ENCODE data around the gene PI16.

The PI16 gene

GRCh38 chr6:36973190-36973589, 18.7 kb downstream of the PI16 start:
- H3K9me3 Mint-ChIP-seq, result no peaks in the 10 kb centered on the region
- no peaks in the 10 kb centered on the region for H3K4me1 Mint-ChIP-seq
- H3K27me3 Mint-ChIP-seq, result no peaks in the 10 kb centered on the region
- DNase-seq (ENCODE audit: low spot score in 2 of 2) (no peak), ATAC-seq (replicated peaks; ENCODE audit: extremely low read depth, poor library complexity, severe bottlenecking) (no peak)
- H3K27ac Mint-ChIP-seq (ENCODE audit: low read depth), result no peak overlapping the region
- no peak overlapping the region for H3K4me3 Mint-ChIP-seq
- H3K36me3 Mint-ChIP-seq (ENCODE audit: insufficient read depth), result peaks cover 76% of the 10 kb centered on the region

DNA sequence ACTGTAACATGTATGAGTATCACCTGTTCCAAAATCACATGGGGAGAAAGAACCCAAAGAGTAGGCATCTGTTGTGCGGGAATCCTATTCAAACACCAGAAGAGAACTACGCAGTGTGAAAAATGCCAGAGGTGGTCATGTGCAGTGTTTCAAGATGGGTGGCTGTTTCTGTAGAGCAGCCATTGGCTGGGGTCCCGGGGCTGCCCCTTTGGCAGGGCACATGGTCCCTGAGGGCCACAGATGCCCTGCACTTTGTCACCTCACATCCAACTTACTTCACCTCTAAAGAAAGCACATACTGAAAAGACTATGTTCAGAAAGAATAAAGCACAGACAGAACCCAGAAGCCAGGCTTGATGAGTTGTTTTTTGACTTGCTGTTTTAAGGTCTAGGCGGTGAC, 19.1 kb downstream of the PI16 start:
- Mint-ChIP-seq H3K27ac (ENCODE audit: low read depth) (no peak overlapping the region), H3K9me3 (no peaks in the 10 kb centered on the region), H3K4me3 (no peak overlapping the region), H3K27me3 (no peaks in the 10 kb centered on the region), H3K4me1 (no peaks in the 10 kb centered on the region), H3K36me3 (ENCODE audit: insufficient read depth) (peaks cover 76% of the 10 kb centered on the region)
- ATAC-seq (replicated peaks; ENCODE audit: extremely low read depth, poor library complexity, severe bottlenecking), result no peak
- DNase-seq (ENCODE audit: low spot score in 2 of 2), result no peak

DNA sequence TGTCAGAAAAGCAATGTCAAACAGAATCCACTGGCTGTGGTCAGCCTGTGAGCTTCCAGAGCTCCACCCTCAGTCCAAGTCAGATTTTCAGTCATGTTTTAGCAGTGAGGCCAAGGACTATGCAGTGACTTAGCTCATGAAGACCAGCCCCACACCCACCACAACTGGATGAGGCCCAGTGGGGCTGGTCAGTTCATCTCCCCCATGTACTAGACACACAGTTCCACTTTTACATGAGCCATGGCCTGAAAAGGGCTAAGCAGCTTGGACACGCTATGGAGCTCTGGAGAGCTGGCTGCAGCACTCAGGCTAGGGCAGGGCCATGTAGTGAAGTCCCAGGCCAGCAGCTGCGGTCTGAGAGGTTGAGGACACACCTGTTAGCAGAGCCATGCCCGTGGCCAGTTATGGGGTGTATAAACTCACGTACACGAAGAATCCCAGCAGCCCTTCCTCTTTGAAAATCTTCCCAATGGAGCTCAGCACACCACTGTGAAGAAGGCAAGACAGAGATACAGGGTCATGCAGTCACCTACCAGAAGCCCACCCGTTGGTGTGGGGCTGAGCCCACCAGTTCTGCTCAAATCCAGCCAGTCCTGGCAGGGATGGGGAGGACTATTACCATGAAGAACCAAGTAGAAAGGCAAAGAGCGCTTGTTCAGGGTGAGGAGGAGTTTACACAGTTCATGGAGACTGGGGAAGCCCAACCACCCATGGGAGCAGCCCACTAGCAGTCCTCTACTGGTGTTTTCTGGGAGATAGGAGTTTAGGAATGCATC, 20.9 kb downstream of the PI16 start:
- ATAC-seq (replicated peaks; ENCODE audit: extremely low read depth, poor library complexity, severe bottlenecking), result no peak
- peaks cover 12% of the 10 kb centered on the region for H3K4me1 Mint-ChIP-seq
- no peak for DNase-seq (ENCODE audit: low spot score in 2 of 2)
- no peaks in the 10 kb centered on the region for H3K9me3 Mint-ChIP-seq
- H3K36me3 Mint-ChIP-seq (ENCODE audit: insufficient read depth), result peaks cover 79% of the 10 kb centered on the region
- no peak overlapping the region for H3K4me3 Mint-ChIP-seq
- H3K27ac Mint-ChIP-seq (ENCODE audit: low read depth), result no peak overlapping the region
- no peaks in the 10 kb centered on the region for H3K27me3 Mint-ChIP-seq

DNA sequence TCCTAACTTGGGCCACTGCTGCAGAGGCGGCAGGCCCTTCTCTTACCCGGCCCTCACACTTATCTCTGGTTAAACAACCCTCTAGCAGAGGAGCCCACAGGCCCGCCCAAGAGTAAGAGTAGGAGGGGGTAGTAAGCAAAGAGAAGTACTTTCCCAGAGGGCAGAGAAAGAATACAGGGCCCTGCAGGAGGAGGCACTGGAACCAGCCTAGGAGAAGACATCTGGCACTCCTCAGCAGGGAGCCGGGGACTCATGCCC, 21.4 kb downstream of the PI16 start:
- Mint-ChIP-seq H3K27ac (ENCODE audit: low read depth) (no peak overlapping the region), H3K27me3 (no peaks in the 10 kb centered on the region), H3K9me3 (no peaks in the 10 kb centered on the region), H3K4me3 (no peak overlapping the region), H3K4me1 (peaks cover 17% of the 10 kb centered on the region), H3K36me3 (ENCODE audit: insufficient read depth) (peaks cover 76% of the 10 kb centered on the region)
- DNase-seq (ENCODE audit: low spot score in 2 of 2), result no peak
- ATAC-seq (replicated peaks; ENCODE audit: extremely low read depth, poor library complexity, severe bottlenecking), result no peak

DNA sequence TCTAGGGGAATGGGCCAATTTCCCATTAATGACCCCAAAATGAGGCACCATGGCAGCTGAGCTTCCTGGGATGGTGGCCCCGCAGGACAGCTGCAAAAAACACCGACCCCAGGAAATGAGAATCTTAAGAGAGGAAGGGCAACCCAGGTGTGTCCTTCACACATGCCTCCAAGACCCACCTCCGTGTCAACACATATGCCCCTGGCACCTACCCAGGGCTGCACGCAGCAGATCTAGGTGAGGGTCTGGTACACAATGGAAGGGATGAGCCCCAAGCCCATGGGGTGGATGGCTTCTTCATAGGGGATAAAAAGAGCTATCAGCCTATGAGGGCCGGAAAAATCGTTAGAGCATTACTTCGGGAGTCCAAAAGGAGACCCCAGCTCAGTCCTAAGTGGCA, 22.0 kb downstream of the PI16 start:
- Mint-ChIP-seq H3K27me3 (no peaks in the 10 kb centered on the region), H3K4me3 (no peak overlapping the region), H3K27ac (ENCODE audit: low read depth) (no peak overlapping the region), H3K36me3 (ENCODE audit: insufficient read depth) (peaks cover 73% of the 10 kb centered on the region), H3K4me1 (peaks cover 21% of the 10 kb centered on the region), H3K9me3 (no peaks in the 10 kb centered on the region)
- DNase-seq (ENCODE audit: low spot score in 2 of 2) (no peak), ATAC-seq (replicated peaks; ENCODE audit: extremely low read depth, poor library complexity, severe bottlenecking) (no peak)

- DNase-seq (ENCODE audit: low spot score in 2 of 2) (no peak), ATAC-seq (replicated peaks; ENCODE audit: extremely low read depth, poor library complexity, severe bottlenecking) (no peak)
- no peak overlapping the region for H3K27ac Mint-ChIP-seq (ENCODE audit: low read depth)
- H3K4me1 Mint-ChIP-seq, result peaks cover 26% of the 10 kb centered on the region
- H3K4me3 Mint-ChIP-seq, result no peak overlapping the region
- H3K36me3 Mint-ChIP-seq (ENCODE audit: insufficient read depth), result peaks cover 74% of the 10 kb centered on the region
- no peaks in the 10 kb centered on the region for H3K27me3 Mint-ChIP-seq
- H3K9me3 Mint-ChIP-seq, result no peaks in the 10 kb centered on the region
These were observed 22.4 kb downstream of the PI16 start for GRCh38 chr6:36976931-36977330.

- Mint-ChIP-seq H3K27me3 (no peaks in the 10 kb centered on the region), H3K27ac (ENCODE audit: low read depth) (no peak overlapping the region), H3K4me1 (peaks cover 30% of the 10 kb centered on the region), H3K36me3 (ENCODE audit: insufficient read depth) (peaks cover 71% of the 10 kb centered on the region), H3K9me3 (no peaks in the 10 kb centered on the region), H3K4me3 (no peak overlapping the region)
- DNase-seq (ENCODE audit: low spot score in 2 of 2) (no peak), ATAC-seq (replicated peaks; ENCODE audit: extremely low read depth, poor library complexity, severe bottlenecking) (peak; percentile 43)
These were observed 23.0 kb downstream of the PI16 start for GRCh38 chr6:36977470-36977941.

DNA sequence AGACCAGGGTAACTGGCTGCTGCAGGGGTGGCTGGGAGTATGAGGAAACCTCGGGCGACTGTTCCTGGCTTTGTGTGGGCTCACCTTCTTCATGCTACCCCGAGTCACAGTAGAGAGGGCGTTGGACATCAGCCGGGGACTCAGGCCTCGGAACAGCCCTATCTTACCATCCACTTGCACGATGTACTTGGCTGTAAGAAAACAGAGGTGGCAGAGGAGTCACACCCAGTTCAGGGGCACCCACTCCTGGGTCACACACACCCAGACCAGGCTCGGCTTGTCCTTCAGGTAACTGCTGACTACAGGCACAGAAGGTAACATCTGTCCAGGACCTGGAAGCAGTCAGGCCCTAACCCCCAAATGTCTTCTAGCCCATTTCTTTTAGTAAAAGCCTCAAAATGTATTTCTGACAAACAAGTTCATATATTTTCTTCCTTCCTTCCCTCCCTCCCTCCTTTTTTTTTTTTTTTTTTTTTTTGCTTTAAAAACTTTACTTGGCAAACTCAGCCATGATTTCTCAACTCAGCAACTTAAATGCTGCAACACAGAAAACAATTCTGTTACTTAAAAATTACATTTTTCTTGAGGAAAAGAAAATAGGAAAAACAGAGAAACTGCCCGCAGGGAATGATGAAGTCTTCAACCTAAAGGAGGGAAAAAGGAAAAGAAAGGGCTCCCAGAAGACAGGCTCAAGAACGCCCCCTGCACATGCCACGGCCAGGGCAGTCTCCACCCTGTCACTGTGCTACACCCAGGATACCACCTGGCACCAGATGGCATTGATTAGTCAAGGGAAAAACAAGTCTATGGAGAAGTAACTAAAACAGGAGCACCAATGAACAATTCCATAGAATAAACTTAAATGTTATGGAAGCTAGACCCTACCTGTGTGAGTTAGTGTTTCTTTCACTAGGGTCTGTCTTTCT, 24.1 kb downstream of the PI16 start:
- Mint-ChIP-seq H3K36me3 (ENCODE audit: insufficient read depth) (peaks cover 60% of the 10 kb centered on the region), H3K4me1 (peaks cover 30% of the 10 kb centered on the region), H3K27me3 (no peaks in the 10 kb centered on the region), H3K4me3 (peak overlapping the region; percentile 25), H3K9me3 (no peaks in the 10 kb centered on the region), H3K27ac (ENCODE audit: low read depth) (no peak overlapping the region)
- ATAC-seq (replicated peaks; ENCODE audit: extremely low read depth, poor library complexity, severe bottlenecking) (no peak), DNase-seq (ENCODE audit: low spot score in 2 of 2) (no peak)

- Mint-ChIP-seq H3K4me3 (no peak overlapping the region), H3K27ac (ENCODE audit: low read depth) (no peak overlapping the region), H3K4me1 (peaks cover 30% of the 10 kb centered on the region), H3K9me3 (no peaks in the 10 kb centered on the region), H3K36me3 (ENCODE audit: insufficient read depth) (peaks cover 53% of the 10 kb centered on the region), H3K27me3 (no peaks in the 10 kb centered on the region)
- ATAC-seq (replicated peaks; ENCODE audit: extremely low read depth, poor library complexity, severe bottlenecking) (no peak), DNase-seq (ENCODE audit: low spot score in 2 of 2) (no peak)
These were observed 24.8 kb downstream of the PI16 start for GRCh38 chr6:36979347-36979742.

GRCh38 chr6:36980129-36980528, 25.6 kb downstream of the PI16 start:
- ATAC-seq (replicated peaks; ENCODE audit: extremely low read depth, poor library complexity, severe bottlenecking) (no peak), DNase-seq (ENCODE audit: low spot score in 2 of 2) (no peak)
- Mint-ChIP-seq H3K9me3 (no peaks in the 10 kb centered on the region), H3K36me3 (ENCODE audit: insufficient read depth) (peaks cover 46% of the 10 kb centered on the region), H3K4me3 (no peak overlapping the region), H3K27ac (ENCODE audit: low read depth) (peak overlapping the region; percentile 35), H3K27me3 (no peaks in the 10 kb centered on the region), H3K4me1 (peaks cover 30% of the 10 kb centered on the region)

GRCh38 chr6:36980876-36981619, 26.5 kb downstream of the PI16 start:
- H3K4me1 Mint-ChIP-seq, result peaks cover 30% of the 10 kb centered on the region
- H3K9me3 Mint-ChIP-seq, result no peaks in the 10 kb centered on the region
- H3K27ac Mint-ChIP-seq (ENCODE audit: low read depth), result peak overlapping the region; percentile 35
- DNase-seq (ENCODE audit: low spot score in 2 of 2) (no peak), ATAC-seq (replicated peaks; ENCODE audit: extremely low read depth, poor library complexity, severe bottlenecking) (no peak)
- no peaks in the 10 kb centered on the region for H3K27me3 Mint-ChIP-seq
- H3K36me3 Mint-ChIP-seq (ENCODE audit: insufficient read depth), result peaks cover 38% of the 10 kb centered on the region
- H3K4me3 Mint-ChIP-seq, result no peak overlapping the region

DNA sequence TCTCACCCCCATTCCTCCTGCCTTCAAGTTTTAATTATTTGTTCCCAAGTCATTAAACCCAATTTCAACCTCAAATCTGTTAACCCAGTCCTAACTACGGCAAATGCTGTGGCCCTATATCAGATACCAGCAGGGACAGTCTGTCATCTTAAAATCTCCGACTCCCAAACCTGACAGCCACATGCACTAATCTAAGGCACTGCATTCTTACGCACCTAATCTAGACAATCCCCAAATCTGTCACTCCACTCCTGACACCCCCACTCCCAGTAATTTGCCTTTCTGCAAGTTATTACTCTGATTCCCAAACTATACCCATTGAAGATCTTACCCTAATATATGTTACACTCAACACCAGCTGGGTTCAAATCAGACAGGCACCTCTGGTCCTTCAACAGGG, 29.0 kb downstream of the PI16 start:
- DNase-seq (ENCODE audit: low spot score in 2 of 2) (no peak), ATAC-seq (replicated peaks; ENCODE audit: extremely low read depth, poor library complexity, severe bottlenecking) (no peak)
- Mint-ChIP-seq H3K4me1 (peaks cover 42% of the 10 kb centered on the region), H3K27me3 (no peaks in the 10 kb centered on the region), H3K36me3 (ENCODE audit: insufficient read depth) (peaks cover 20% of the 10 kb centered on the region), H3K4me3 (no peak overlapping the region), H3K9me3 (no peaks in the 10 kb centered on the region), H3K27ac (ENCODE audit: low read depth) (no peak overlapping the region)
